Right ventricle myocardium inferior (tissue), 1 donor: ENCODE measurements around the gene ULBP2. TPM values are rescaled to one million over a fixed set of nuclear protein-coding genes. Genes with fewer than 3 reads are reported as not detected.
A peak's percentile ranks its signal among the peaks of the same experiment; 100 is the strongest.
"Not testable (repeated sequence)": the region's sequence is repeated elsewhere in the genome, so short reads cannot be mapped to it uniquely, and the experiment has no call there.

ENCODE experiments used
- ATAC-seq: fragments of 200-7000 bp; cut with Tn5 transposase; one replicate; pipeline ENCODE4 v1.9.1; 2020; ENCODE audit warnings: mild to moderate bottlenecking, moderate library complexity
- DNase-seq: peaks from one replicate; pipeline ENCODE4 v3.0.0; 2021; ENCODE audit errors: missing footprints
- intact Hi-C: fragments of 100-400 bp; cut with DNase I; formaldehyde crosslinking; loops from one replicate; pipeline ENCODE4 v1.11.0; 2022
- total RNA-seq: library from RNA; stranded (reverse); fragmentation: NEBNext Ultra II Directional; extraction: Animal tissue kit (Norgen Biotek cat#: 25700); gene quantifications from one replicate; pipeline ENCODE4 v1.2.1, GENCODE V29; 2021
- donor health status: DM: no; HTN: yes; CAD: no; lungs with severe emphysema.

The ULBP2 gene
- total RNA-seq, 1 donor from 2014 or later, result 1.3 TPM

DNA sequence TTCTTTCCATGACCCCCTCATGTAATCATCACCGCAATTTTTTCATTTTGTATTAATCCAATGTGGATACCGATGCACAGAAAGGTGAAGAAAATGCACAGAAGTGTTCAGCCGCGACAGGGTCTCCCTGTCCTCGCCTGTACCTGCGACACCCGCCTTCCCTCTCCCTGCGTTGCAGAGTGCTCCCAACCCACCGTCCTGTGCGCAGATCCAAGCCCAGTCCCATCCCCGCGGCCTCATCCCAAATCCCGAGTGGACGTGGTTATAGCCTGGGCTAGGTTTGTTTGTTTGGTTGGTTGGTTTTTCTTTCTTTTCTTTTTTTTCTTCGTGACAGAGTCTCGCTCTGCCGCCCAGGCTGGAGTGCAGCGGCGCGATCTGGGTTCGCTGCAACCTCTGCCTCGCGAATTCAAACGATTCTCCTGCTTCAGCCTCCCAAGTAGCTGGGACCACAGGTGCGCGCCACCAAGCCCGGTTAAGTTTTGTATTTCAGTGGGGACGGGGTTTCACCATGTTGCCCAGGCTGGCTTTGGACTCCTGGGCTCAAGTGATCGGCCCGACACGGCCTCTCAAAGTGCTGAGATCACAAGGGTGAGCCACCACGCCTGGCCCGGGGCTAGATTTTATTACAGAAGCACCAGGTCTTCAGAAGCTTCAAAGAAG lies 18.4 kb upstream of the ULBP2 start:
- intact Hi-C loops, result loop anchor here (5.0 to 10.0 kb wide), 3 partner anchors 36 to 376 kb away; partner anchors contain the start of genes LRP11 and PPIL4
- no peak for ATAC-seq
- DNase-seq, result no peak

DNA sequence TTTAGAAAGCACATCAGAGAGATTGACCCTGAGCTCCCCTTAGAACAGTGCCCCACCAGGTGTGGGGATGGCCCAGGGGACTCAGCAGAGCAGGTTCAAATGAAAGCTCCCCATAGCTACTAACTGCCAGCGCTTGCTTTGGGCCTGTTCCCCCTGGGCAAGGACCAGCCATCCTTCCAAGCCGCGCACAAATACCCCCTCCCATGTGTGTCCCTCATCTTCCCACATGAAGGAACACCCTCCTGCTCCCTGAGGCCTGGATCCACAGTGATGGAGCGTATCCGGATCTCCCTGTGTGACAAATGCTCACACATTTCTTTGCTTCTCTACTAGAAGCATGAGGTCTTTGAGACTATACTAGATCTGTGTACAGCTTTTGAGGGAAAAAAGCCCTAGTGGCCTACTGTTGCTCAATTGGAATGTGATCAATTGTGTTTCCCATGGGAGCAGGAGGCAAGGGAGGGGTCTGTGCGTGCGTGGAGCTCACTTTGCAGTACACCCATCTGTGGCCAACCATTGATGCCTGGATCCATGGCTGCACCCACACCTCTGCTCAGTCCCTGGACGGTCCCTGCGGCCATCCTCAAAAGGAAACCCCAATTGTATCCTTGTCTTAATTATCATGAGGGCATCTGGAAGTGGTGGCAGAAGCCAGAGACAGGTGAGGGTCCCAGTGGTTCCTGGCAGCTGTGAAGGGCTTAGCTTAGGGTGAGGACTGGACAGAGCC lies 17.4 kb upstream of the ULBP2 start:
- DNase-seq, result no peak
- intact Hi-C loops, result loop anchor here (5.0 to 10.0 kb wide), 3 partner anchors 37 to 377 kb away; partner anchors contain the start of genes LRP11 and PPIL4

DNA sequence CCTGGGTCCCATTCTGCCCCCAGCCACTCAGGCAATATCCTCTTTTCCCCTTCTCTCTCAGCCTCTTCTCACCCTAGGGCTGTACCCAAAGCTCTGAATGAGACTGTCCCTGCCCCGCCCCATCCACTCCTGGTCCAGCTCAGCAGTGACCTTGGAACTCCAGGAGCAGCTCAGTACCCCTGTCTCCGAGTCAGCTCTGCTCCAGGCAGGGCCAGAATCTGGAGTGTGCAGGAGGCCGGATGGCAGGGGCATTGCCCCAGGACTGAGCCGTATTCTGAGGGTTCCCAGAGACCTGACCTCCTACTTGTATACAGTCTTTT lies 16.9 kb upstream of the ULBP2 start:
- no peak for DNase-seq
- ATAC-seq, result no peak

More for the DNA sequence above, 17.4 kb upstream of the ULBP2 start:
- no peak for ATAC-seq

DNA sequence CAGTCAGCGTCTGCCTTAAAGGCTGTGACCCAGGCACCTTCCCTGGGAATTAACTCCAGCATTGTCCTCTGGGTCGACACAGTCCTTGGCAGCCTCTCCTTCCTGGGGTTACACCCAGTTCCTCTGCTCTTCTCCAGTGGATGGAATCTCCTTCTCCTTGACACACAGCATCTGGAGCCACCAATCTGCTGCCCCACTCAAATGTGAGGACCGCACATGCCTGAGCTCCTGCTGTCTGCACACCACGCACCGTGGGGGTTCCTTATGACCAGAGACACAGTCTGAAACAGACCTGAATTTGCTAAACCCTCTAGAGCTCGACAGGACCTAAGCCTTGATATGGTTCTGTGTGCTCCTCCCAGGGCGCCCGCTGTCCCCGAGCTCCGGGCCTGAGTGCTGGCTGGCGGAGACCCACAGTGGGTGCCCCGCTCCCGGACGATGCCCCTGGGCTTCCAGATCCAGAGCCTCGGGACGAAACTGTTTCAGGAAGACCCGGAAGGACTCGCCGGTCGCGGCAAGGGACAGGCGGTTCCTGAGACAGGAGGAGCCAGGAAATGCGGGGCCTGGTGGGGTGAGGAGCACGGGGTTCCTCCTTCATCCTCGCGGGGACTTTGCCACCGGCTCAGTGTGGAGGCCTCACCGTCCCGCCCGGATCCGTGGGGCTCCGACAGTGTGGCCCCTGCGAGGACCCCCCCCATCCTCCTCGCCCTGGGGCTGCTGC lies 16.4 kb upstream of the ULBP2 start:
- ATAC-seq (peak; percentile 45), DNase-seq (peak; percentile 58)
- intact Hi-C loops, result loop anchor here (5.0 to 10.0 kb wide), 2 partner anchors 61 to 203 kb away; partner anchors contain the start of gene LRP11

More for the DNA sequence above, 16.9 kb upstream of the ULBP2 start:
- intact Hi-C loops, result loop anchor here (5.0 to 10.0 kb wide), 4 partner anchors 38 to 378 kb away; partner anchors contain the start of genes LRP11 and PPIL4

DNA sequence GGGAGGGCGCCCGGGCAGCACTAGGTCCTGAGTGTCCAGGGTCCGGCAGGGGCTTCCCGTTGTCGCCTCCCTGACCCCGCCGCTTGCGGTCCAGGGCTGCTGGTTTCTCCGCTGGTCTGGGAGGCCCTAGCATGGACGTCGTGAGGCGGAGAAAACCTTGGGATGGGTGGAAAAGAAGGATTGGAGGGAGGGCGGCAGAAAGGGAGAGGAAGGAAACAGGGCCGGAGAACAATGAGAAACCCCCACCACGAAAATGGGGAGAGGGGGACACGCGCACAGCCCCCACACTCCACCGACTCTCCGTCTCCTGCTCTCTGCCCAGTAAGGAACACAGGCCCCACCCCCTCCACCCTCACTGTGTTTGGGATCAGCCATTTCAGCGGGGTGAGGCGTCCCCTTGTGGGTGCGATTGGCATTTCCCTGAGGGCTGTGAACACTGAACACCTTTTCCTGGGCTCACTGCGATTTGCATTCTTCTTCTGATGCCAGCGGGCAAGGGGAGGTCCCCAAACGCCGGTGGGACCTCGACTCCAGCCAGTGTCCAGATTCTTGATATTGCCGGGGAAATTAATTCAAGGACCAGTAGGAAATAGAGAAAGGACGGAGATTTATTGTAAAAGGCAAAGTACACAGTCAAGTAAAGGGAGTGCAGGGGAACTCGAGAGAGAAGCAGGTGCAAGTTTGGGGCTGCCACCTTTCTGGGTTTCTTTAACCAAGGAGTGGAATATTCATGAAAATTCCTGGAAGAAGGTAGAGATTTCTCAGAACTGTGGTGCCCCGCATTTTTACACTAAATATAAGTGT lies 15.6 kb upstream of the ULBP2 start:
- intact Hi-C loops, result loop anchor here (1.0 to 10.0 kb wide), 3 partner anchors 61 to 204 kb away; partner anchors contain the start of gene LRP11
- peak; percentile 93 for DNase-seq

DNA sequence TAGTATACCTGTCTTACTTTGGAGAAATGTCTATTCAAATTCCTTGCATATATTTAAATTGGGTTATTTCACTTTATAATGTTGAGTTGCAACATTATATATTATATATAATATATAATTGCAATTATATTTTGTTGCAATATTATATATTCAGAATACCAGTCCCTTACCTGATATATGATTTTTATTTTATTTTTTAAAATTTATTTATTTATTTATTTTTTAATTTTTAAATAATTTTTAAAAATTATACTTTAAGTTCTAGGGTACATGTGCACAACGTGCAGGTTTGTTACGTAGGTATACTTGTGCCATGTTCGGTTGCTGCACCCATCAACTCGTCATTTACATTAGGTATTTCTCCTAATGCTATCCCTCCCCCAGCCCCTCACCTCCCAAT lies 14.8 kb upstream of the ULBP2 start:
- intact Hi-C loops, result loop anchor here (5.0 to 10.0 kb wide), 2 partner anchors 62 to 205 kb away; partner anchors contain the start of gene LRP11
- not testable (repeated sequence) for DNase-seq, ATAC-seq

More for the DNA sequence above, 15.6 kb upstream of the ULBP2 start:
- ATAC-seq, result peak; percentile 93

DNA sequence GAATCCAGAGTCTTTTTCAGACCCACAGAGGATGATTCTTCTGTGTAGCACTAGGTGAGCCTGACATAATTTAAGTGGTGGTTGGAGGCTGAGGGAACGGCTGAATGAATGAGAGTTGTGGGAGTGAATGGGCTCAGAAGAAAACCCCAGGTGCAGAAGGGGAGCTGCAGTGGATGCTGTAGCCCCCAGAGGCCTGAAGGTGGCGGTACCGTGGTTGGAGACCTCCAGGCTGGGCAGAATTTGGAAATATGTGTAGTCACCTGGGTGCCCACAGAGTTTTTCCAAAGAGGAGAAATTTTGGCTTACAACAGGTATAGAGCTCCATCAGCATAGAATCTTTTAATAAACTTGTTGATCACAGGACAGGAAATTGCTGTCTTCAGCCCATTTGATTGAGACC lies 12.4 kb upstream of the ULBP2 start:
- intact Hi-C loops, result loop anchor here (5.0 to 10.0 kb wide), 2 partner anchors 65 to 207 kb away; partner anchors contain the start of gene LRP11
- DNase-seq (no peak), ATAC-seq (no peak)

DNA sequence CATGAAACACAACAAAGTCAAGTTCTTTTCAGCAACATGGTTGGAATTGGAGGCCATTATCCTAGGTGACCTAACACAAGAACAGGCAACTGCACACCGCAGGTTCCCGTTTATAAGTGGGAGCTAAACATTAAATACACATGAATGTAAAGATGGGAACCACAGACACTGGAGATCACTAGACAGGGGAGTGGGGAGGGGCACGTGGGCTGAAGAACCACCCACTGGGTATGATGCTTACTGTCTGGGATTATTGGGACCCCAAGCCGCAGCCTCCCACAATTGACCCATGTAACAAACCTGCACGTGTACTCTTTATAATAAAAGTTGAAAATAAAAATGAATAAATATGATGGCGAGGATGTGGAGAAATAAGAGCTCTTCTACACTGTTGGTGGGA lies 10.3 kb upstream of the ULBP2 start:
- DNase-seq (no peak), ATAC-seq (no peak)
- intact Hi-C loops, result loop anchor here (10.0 kb wide), 1 partner anchor 463 kb away; no protein-coding TSS in a partner anchor

DNA sequence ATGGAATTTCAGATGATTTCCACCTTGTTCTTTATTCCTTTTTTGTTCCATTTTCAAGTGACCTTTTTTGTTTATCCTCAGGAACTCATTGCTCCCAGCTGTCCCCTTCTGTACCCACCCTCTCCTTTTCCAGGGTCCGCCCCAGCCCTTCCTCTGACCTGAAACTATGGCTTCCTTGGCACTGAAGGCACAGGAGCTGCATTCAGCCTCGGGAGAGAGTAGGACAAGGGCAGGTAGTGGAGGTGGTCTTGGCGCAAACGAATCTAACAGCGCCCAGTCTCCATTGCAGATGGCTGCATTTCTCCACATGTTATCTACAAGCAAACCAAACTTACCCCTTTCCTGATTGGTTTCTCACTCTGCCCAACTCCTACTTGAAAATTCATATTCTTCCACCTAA lies 8.8 kb upstream of the ULBP2 start:
- no peak for ATAC-seq
- DNase-seq, result no peak
- intact Hi-C loops, result loop anchor here (10.0 kb wide), 1 partner anchor 462 kb away; no protein-coding TSS in a partner anchor

DNA sequence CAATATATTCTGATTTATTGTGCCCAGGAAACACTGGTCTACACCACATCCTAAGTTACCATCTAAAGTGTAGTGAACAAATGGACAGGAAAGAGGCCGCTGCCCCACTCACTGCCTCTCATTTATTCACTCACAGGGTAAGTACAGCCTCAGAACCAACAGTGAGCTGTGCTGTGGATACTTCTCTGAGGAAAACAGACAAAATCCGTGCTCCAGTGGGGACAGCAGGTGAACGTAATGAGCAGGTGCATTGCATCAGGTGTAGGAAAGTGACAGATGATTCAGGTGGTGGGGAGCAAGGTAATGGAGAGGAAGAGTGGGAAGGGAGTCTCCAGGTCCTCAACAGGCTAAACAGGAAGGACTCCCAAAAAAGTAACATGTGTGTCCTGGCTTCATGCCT lies 8.4 kb upstream of the ULBP2 start:
- no peak for ATAC-seq
- no peak for DNase-seq
- intact Hi-C loops, result loop anchor here (10.0 kb wide), 1 partner anchor 461 kb away; no protein-coding TSS in a partner anchor

DNA sequence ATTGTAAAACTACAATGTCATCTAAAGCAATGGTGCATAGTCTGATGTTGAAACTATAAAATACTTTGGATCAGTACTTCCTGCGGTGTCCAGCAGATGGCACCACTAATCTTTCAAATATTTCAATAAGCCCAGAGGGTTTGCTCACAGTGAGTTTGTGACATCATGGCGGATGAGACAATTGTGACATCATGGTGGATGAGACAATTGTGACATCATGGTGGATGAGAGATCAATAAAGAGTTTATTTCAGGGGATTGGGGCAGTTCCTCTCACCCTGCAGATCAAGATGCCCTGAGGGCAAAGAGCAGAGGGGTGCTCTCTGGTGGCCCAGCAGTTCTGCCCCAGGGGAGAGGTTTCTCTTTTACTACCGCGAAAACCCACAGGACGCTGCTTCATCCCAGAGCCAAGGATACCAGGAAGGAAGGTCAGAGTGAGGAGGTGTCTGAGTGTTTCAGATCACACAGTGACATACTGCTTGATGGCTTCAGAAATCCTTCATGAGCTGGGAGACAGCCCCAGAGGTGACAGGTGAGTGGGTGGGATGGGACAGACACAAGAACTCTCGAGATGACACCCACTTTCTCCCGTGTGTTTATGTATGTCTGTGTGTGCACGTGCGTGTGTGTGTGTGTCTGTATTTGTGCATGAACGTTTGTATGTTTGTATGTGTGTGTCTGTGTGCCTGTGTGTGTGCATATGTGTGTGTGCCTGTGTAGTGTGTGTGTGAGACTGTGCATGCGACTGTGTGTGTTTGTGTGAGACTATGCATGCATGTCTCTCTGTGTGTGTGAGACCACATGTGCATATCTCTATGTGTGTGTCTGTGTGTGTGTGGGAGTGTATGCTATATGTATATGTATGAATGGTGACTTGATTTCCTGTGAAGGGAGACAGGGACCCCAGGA lies 7.3 kb upstream of the ULBP2 start:
- DNase-seq (no peak), ATAC-seq (peak; percentile 69)
- intact Hi-C loops, result loop anchor here (1.0 to 10.0 kb wide), 2 partner anchors 83 to 460 kb away; no protein-coding TSS in a partner anchor

DNA sequence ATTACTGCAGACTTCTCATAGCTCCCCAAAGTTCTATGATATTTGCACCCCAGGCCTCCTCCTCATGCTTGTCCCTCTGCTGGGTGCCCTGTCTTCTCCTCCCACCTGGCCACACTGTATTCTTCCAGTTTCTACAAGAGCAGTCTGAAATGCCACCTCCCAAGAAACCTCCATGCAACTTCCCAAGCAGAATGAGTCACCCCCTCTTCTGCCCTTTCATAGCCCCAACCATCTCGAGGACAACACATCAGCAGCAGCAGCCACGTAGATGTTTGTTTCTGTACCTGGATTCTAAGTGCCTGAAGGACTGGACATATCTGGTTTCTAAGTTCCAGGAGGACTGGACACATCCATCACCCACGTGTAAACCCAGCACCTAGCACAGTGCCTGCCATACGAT lies 6.6 kb upstream of the ULBP2 start:
- ATAC-seq, result no peak
- intact Hi-C loops, result loop anchor here (10.0 kb wide), 1 partner anchor 460 kb away; no protein-coding TSS in a partner anchor
- DNase-seq, result no peak

DNA sequence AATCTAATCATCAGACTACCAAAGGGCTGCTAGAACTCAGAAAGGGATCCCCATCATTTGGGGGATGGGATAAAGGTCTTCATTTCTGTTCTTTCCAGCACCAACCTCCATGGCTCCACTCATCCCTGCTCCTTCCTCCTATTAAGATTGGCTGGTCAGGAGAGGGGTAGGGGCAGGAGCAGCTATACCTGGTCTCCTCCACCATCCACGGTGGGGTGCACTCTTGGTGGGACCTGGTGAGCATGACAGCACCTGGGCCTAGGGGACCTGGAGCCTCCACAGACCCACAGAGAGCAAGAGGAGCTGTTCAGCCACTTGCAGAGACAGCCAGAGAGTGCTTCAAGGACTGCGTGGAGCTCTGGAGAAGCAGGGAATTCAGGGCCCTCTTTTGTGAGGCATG lies 6.1 kb upstream of the ULBP2 start:
- no peak for ATAC-seq
- intact Hi-C loops, result loop anchor here (10.0 kb wide), 1 partner anchor 459 kb away; no protein-coding TSS in a partner anchor
- DNase-seq, result no peak

DNA sequence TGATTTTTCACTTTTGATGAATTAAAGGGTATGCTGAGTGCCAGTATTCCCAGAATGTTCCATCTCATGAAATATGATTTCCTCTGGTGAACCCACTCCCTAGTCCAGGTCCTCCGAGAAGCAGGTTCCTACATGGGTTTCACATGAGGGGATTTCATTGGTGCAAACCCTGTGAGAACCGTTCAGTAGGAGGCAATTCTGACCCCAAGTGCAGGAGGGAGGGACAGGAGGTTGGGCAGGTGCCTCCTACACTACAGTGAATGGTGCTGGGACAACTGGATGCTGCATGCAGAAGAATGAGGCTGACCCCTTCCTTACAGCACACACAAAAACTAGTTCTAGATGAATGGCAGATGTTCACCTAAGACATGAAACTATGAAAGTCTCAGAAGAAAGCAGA lies 5.1 kb upstream of the ULBP2 start:
- no peak for ATAC-seq
- intact Hi-C loops, result loop anchor here (10.0 kb wide), 1 partner anchor 458 kb away; no protein-coding TSS in a partner anchor

DNA sequence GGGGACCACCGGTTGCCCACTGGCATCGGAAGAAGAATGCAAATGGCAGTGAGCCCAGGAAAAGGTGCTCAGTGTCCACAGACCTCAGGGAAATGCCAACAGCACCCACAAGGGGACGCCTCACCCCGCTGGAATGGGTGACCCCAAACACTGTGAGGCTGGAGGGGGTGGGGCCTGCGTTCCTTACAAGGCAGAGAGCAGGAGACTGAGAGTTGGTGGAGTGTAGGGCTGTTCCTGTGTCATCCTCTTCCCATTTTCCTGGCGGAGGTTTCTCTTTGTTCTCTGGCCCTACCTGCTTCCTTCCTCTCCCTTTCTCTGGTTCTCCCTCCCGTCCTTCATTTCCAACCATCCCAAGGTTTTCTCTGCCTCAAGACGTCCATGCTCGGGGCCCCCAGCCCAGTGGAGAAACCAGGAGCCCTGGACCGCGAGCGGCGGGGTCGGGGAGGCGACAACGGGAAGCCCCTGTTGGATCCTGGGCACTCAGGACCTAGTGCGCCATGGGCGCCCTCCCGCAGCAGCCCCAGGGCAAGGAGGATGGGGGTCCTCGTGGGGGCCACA lies 3.7 kb upstream of the ULBP2 start:
- DNase-seq, ATAC-seq: not testable (repeated sequence)
- intact Hi-C loops, result loop anchor here (10.0 kb wide), 1 partner anchor 457 kb away; no protein-coding TSS in a partner anchor

More for the DNA sequence above, 5.1 kb upstream of the ULBP2 start:
- DNase-seq, result no peak

DNA sequence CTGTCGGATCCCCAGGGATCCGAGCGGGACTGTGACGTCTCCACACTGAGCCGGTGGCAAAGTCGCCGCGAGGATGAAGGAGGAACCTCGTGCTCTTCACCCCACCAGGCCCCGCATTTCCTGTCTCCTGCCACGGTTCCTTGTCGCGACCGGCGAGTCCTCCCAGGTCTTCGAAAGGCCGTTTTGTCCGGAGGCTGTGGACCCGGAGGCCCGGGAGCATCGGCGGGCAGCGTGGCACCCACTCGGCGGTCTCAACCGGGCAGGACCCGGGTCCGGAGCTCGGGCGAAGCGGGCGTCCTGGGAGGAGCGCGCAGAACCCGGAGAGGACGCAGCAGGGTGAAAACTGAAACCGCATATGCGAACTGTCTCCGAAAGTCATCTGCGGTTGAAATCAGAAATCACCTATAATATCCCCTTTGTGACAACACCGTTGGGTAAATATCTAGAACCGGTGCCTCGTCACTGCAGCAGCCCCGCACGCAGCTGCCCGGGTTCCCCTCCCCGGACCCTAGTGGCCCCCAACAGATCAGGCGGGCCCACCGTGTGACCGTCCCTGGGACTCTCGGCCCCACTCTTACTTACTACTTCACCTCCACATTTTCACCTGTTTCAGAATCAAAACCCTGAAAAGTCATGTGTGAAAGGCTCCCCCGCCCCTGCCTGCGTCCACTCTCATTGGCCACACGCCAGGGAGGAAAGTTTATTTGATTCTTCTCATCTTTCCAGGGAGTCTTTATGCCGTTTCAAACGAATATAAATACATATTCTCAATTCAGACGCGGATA lies 3.1 kb upstream of the ULBP2 start:
- ATAC-seq (no peak), DNase-seq (no peak)
- intact Hi-C loops, result loop anchor here (10.0 kb wide), 1 partner anchor 456 kb away; no protein-coding TSS in a partner anchor
